ENCODE measurements around the gene FOXE1.

- no peak for TF ChIP-seq CTCF (IDR thresholded peaks at IDR 0.05)
- no peak for TF ChIP-seq POLR2A (IDR thresholded peaks at IDR 0.05)
These were observed 40.0 kb upstream of the FOXE1 start for GRCh38 chr9:97813072-97813471.

Data from right lobe of liver (tissue), 4 donors.